H1 (cell line): ENCODE results near the gene PSG5. TPM values are rescaled to one million over a fixed set of nuclear protein-coding genes. Genes with fewer than 3 reads are reported as not detected.
"Not testable (repeated sequence)": the region's sequence is repeated elsewhere in the genome, so short reads cannot be mapped to it uniquely, and the experiment has no call there.

Experiments used
- CTCF ChIA-PET: fragments of 300-600 bp; sonication (Branson Sonifier 250); formaldehyde crosslinking; loops from one replicate; lab custom pipeline; 2021; ENCODE audit not compliant: partially characterized antibody; lab: Charles Lee
- POLR2A ChIA-PET: fragments of 300-600 bp; sonication (Branson Sonifier 250); formaldehyde crosslinking; loops from one replicate; lab custom pipeline; 2021; ENCODE audit warnings: inconsistent platforms; ENCODE audit not compliant: partially characterized antibody; lab: Charles Lee
- DNase-seq, 2 experiments: peaks; one replicate each; pipeline versions ENCODE4 v3.0.0 to v3.0.0-alpha.2; 2010 to 2022; ENCODE audit warnings: low spot score in 2 of 2, low read depth in 1 of 2, mixed read lengths in 1 of 2
- FAIRE-seq: peaks from 2 replicates; lab custom pipeline; 2011; peaks lifted over from hg19 to GRCh38; lab: Jason Lieb, UNC
- H2AFZ ChIP-seq: 2 replicates; pipeline ENCODE4 v1.8.1; 2012; ENCODE audit warnings: low read length, inconsistent platforms
- H2AK5ac ChIP-seq: 2 replicates; pipeline ENCODE4 v1.6.1; 2013; ENCODE audit warnings: low read depth, low read length
- H2BK120ac ChIP-seq: replicated peaks from 2 replicates; pipeline ENCODE3; 2013; ENCODE audit warnings: low read depth, low read length, inconsistent platforms
- H2BK12ac ChIP-seq: 2 replicates; pipeline ENCODE4 v1.6.1; 2013; ENCODE audit warnings: low read depth, low read length
- H2BK15ac ChIP-seq: 2 replicates; pipeline ENCODE4 v1.6.1; 2013; ENCODE audit warnings: low read length
- H2BK20ac ChIP-seq: 2 replicates; pipeline ENCODE4 v1.6.1; 2013; ENCODE audit warnings: low read length
- H2BK5ac ChIP-seq: 2 replicates; pipeline ENCODE4 v1.6.1; 2013; ENCODE audit warnings: low read depth, low read length
- H3K14ac ChIP-seq: 2 replicates; pipeline ENCODE4 v1.6.1; 2013; ENCODE audit warnings: inconsistent platforms; ENCODE audit not compliant: insufficient read length
- H3K18ac ChIP-seq: 2 replicates; pipeline ENCODE4 v1.6.1; 2013; ENCODE audit warnings: low read length; ENCODE audit errors: extremely low read depth
- H3K23ac ChIP-seq: 2 replicates; pipeline ENCODE4 v1.6.1; 2013; ENCODE audit warnings: inconsistent platforms; ENCODE audit not compliant: insufficient read length
- H3K23me2 ChIP-seq: 2 replicates; pipeline ENCODE4 v1.6.1; 2013; ENCODE audit warnings: low read depth, low read length
- H3K27ac ChIP-seq: 2 replicates; pipeline ENCODE4 v1.6.1; 2011; ENCODE audit warnings: low read depth, low read length, inconsistent platforms
- H3K27me3 ChIP-seq, 4 experiments: replicated peaks in 1 of 4; 1 replicate in 1 of 4; 2 replicates in 3 of 4; pipeline versions ENCODE4 v1.6.1 to v1.8.1; 2011 to 2013; ENCODE audit warnings: low read length in 3 of 4, mild to moderate bottlenecking in 3 of 4, inconsistent platforms in 2 of 4, mixed read lengths in 2 of 4, moderate library complexity in 1 of 4; ENCODE audit not compliant: control insufficient read depth in 3 of 4, insufficient read depth in 3 of 4; ENCODE audit errors: extremely low read depth in 1 of 4
- H3K36me3 ChIP-seq, 4 experiments: 2 replicates each; pipeline versions ENCODE4 v1.6.1 to v1.8.1; 2011 to 2013; ENCODE audit warnings: mild to moderate bottlenecking in 4 of 4, low read length in 3 of 4, moderate library complexity in 2 of 4, control low read depth in 1 of 4, inconsistent platforms in 1 of 4; ENCODE audit not compliant: insufficient read depth in 4 of 4, control insufficient read depth in 2 of 4
- H3K4ac ChIP-seq: replicated peaks from 2 replicates; pipeline ENCODE3; 2013; ENCODE audit warnings: low read length, low read depth, mixed read lengths, inconsistent platforms; ENCODE audit not compliant: insufficient read length
- H3K4me1 ChIP-seq, 4 experiments: replicated peaks in 1 of 4; 1 replicate in 1 of 4; 2 replicates in 3 of 4; pipeline versions ENCODE4 v1.6.1 to v1.8.1; 2011 to 2013; ENCODE audit warnings: low read length in 3 of 4, inconsistent platforms in 2 of 4, mixed read lengths in 1 of 4; ENCODE audit not compliant: insufficient read depth in 4 of 4, control insufficient read depth in 3 of 4
- H3K4me2 ChIP-seq, 2 experiments: 2 replicates each; pipeline versions ENCODE4 v1.6.1 to v1.8.1; 2011 to 2013; ENCODE audit warnings: low read depth in 2 of 2, low read length in 2 of 2, control low read depth in 1 of 2, inconsistent platforms in 1 of 2, mild to moderate bottlenecking in 1 of 2; ENCODE audit not compliant: insufficient read depth in 1 of 2
- H3K4me3 ChIP-seq, 4 experiments: fragments of 200-600, 300-600 bp in 1 of 4; sonication (generic), shearing (Covaris generic), sonication (Bioruptor Twin) in 1 of 4; 2 replicates each; pipeline versions ENCODE4 v1.5.1 to v1.8.1; 2011 to 2016; ENCODE audit warnings: low read length in 4 of 4, low read depth in 3 of 4, control low read depth in 2 of 4, inconsistent platforms in 2 of 4, mild to moderate bottlenecking in 2 of 4, mixed read lengths in 1 of 4, moderate library complexity in 1 of 4; ENCODE audit not compliant: insufficient read depth in 2 of 4; ENCODE audit errors: extremely low read depth in 1 of 4
- H3K56ac ChIP-seq: replicated peaks from 2 replicates; pipeline ENCODE3; 2013; ENCODE audit warnings: low read depth, mild to moderate bottlenecking, mixed read lengths, low read length, inconsistent platforms; ENCODE audit not compliant: insufficient read length
- H3K79me1 ChIP-seq: 2 replicates; pipeline ENCODE4 v1.6.1; 2013; ENCODE audit warnings: low read depth, low read length, control low read depth
- H3K79me2 ChIP-seq, 2 experiments: 2 replicates each; pipeline versions ENCODE4 v1.6.1 to v1.8.1; 2012 to 2013; ENCODE audit warnings: low read length in 2 of 2, mild to moderate bottlenecking in 2 of 2, inconsistent platforms in 1 of 2; ENCODE audit not compliant: insufficient read depth in 2 of 2, control insufficient read depth in 1 of 2
- H3K9ac ChIP-seq, 4 experiments: replicated peaks in 1 of 4; 1 replicate in 1 of 4; 2 replicates in 3 of 4; pipeline versions ENCODE4 v1.6.1 to v1.8.1; 2011 to 2013; ENCODE audit warnings: low read depth in 3 of 4, low read length in 3 of 4, control low read depth in 2 of 4, mild to moderate bottlenecking in 2 of 4, moderate library complexity in 2 of 4, inconsistent platforms in 1 of 4; ENCODE audit errors: extremely low read depth in 1 of 4
- H3K9me3 ChIP-seq, 2 experiments: 2 replicates each; pipeline versions ENCODE4 v1.6.1 to v1.8.1; 2012 to 2013; ENCODE audit warnings: mild to moderate bottlenecking in 2 of 2, moderate library complexity in 2 of 2, control low read depth in 1 of 2, inconsistent platforms in 1 of 2, low read depth in 1 of 2, low read length in 1 of 2, mixed read lengths in 1 of 2; ENCODE audit not compliant: insufficient read depth in 2 of 2
- H4K20me1 ChIP-seq, 2 experiments: replicated peaks in 1 of 2; 2 replicates each; pipeline versions ENCODE3 to v1.8.1; 2011 to 2013; ENCODE audit warnings: inconsistent platforms in 2 of 2, low read length in 2 of 2, mild to moderate bottlenecking in 1 of 2; ENCODE audit not compliant: insufficient read depth in 2 of 2, control insufficient read depth in 1 of 2
- H4K5ac ChIP-seq: 2 replicates; pipeline ENCODE4 v1.6.1; 2013; ENCODE audit warnings: low read length, low read depth, mixed read lengths, inconsistent platforms; ENCODE audit not compliant: insufficient read length
- H4K8ac ChIP-seq: 2 replicates; pipeline ENCODE4 v1.8.0; 2013; ENCODE audit warnings: mild to moderate bottlenecking, moderate library complexity, low read length, inconsistent platforms; ENCODE audit not compliant: insufficient read depth; ENCODE audit errors: extremely low read depth
- H4K91ac ChIP-seq: replicated peaks from 2 replicates; pipeline ENCODE3; 2013; ENCODE audit warnings: low read length, mixed read lengths, inconsistent platforms; ENCODE audit not compliant: insufficient read length
- WGBS, 2 experiments: shearing (Covaris generic) in 1 of 2; methylation state at CpG; one replicate each; pipeline versions ENCODE4 v1.1.6 to v1.1.7; 2013 to 2015; ENCODE audit warnings: low lambda C conversion rate in 2 of 2, mixed read lengths in 2 of 2, inconsistent platforms in 1 of 2, low coverage in 1 of 2, missing lambda C conversion rate in 1 of 2; ENCODE audit not compliant: insufficient replicate concordance in 2 of 2, insufficient coverage in 1 of 2, insufficient read length in 1 of 2; ENCODE audit errors: extremely low coverage in 1 of 2, missing lambda C conversion rate in 1 of 2; 5-methylcytosine and 5-hydroxymethylcytosine counted together
- polyA plus RNA-seq, 7 experiments: library from polyadenylated mRNA; depleted of rRNA in 3 of 7; stranded (reverse) in 5 of 7; unstranded in 2 of 7; fragments of >200 nt in 5 of 7; fragments of 200-250 nt in 2 of 7; gene quantifications; 1 replicate in 5 of 7; 2 replicates in 1 of 7; 4 replicates in 1 of 7; pipeline versions ENCODE4 v1.2.1 to v1.2.3, GENCODE V29; 2011 to 2013; ENCODE audit warnings: missing spikeins in 2 of 7, mixed read lengths in 2 of 7
- total RNA-seq: library from RNA; stranded (reverse); fragmentation: NEBNext Ultra II Directional; extraction: Animal tissue kit (Norgen Biotek cat#: 25700); gene quantifications from 2 replicates; pipeline ENCODE4 v1.2.1, GENCODE V29; 2021

Gene PSG5
- total and polyA plus RNA-seq, 2 of the 8 experiments (the other 6 are each of a cell fraction or from before 2014, with no cell fraction given) = not detected

DNA sequence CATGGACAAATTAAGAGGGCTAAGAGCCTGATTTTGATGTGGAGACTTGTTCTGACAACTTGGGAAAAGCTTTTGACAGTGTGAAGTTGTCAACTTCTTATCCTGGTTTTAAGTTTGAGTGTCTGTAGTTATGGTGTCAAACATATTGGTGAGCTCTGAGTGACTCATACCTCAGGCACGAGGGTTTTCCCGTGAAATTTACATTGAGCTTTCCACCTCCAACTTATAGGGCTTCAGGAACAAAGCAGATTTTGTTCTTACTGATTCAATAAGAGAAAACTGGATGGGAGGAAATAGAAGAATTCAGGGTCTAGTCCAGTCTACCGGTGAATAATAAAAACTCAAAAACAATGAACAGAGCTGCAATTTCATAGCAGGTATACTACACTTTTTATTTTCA lies 49.4 kb upstream of the PSG5 start:
- H3K27ac ChIP-seq, H2BK20ac ChIP-seq, H3K9ac ChIP-seq, H3K23me2 ChIP-seq, H3K9me3 ChIP-seq, POLR2A ChIA-PET, DNase-seq, H3K56ac ChIP-seq, H3K4ac ChIP-seq, H3K14ac ChIP-seq, H3K4me2 ChIP-seq, H4K8ac ChIP-seq, H3K27me3 ChIP-seq, H4K5ac ChIP-seq, H3K23ac ChIP-seq, H3K36me3 ChIP-seq, H4K20me1 ChIP-seq, H2BK15ac ChIP-seq, H2AK5ac ChIP-seq, H3K4me1 ChIP-seq, H4K91ac ChIP-seq, H3K79me1 ChIP-seq, CTCF ChIA-PET, H3K79me2 ChIP-seq, H3K4me3 ChIP-seq, H2BK5ac ChIP-seq, H2BK12ac ChIP-seq, H3K18ac ChIP-seq, FAIRE-seq, H2BK120ac ChIP-seq, H2AFZ ChIP-seq: not testable (repeated sequence)
- 72% methylated on average over 3 of the region's 3 CpGs; no CpG with 5 or more reads in 1 of the 2 experiments for WGBS, 2 experiments
